ENCODE results near the gene SPTSSA. TPM values are rescaled to one million over a fixed set of nuclear protein-coding genes. Genes with fewer than 3 reads are reported as not detected.
A peak's percentile ranks its signal among the peaks of the same experiment; 100 is the strongest.
"Not testable (repeated sequence)": the region's sequence is repeated elsewhere in the genome, so short reads cannot be mapped to it uniquely, and the experiment has no call there.

SPTSSA gene
- total RNA-seq, result 1 to 10 TPM; 1.4 to 1.6 TPM
- 8.2 TPM for polyA plus RNA-seq (2013, experiment 1 of 2)
- polyA plus RNA-seq (2013, experiment 2 of 2), result 8.1 TPM
- 1.0 to 23.2 (median 6.6) reads per million in 172 experiments for total RNA-seq

DNA sequence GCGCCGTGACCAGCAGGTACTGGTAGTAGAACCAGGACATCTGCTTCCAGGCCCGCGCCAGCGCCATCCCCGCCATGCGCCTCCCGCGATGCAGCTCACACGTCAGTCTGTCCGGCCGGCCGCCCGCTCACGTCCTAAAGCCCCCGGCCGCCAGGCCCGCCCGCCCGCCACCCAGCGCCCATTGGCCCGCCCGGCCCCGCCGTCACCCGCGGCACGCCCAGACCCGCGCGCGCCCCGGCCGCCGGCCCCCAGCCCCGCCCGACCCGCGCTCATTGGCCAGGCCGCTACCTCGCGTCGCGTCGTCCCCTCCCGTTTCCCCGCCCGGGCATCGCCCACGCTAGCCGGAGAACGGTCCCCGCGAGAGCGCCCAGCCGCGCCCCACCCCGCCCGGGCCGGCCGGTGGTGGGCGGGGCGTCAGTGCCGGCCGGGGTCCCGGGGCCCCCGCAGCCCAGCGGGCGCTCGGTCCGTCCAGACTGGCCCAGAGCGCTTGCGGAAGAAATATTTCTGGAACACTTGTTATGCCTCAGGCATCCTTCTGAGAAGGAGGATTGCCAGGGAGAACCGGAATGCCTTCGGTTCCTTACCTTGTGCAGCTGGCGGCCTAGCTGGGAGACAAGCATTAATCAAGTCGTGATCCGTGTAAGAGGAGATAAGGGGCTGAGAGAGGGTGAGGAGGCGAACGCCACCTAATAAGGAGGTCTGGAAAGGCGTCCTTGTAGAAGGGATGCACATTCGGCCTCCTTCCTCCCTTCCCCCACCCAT is at the start of gene SPTSSA:
TSS of gene SPTSSA (minus strand) at position 109 of the 762 bp plus-strand sequence. CDS start at position 76, 33 bp downstream.
- CTCF ChIA-PET, result interaction anchor here (0.5 kb wide), 1 partner anchor 172 kb away, joined by 4 read pairs; no protein-coding TSS in a partner anchor
- ATAC-seq (ENCODE audit: poor library complexity) (peak; percentile 96), DNase-seq (peak; percentile 69 to 92 (median 80))
- no peaks in the 10 kb centered on the region for H3K9me3 Mint-ChIP-seq
- Histone ChIP-seq H3K27ac (ENCODE audit: low read depth in 1 of 2, low read length in 2 of 2) (peak within 1 kb of the TSS; percentile 3 to 55), H3K4me3 (ENCODE audit: low read length) (peak within 1 kb of the TSS; percentile 78), H3K4me1 (ENCODE audit: insufficient read depth, low read length) (peaks cover 12% of the 10 kb centered on the region), H3K9me3 (ENCODE audit: control insufficient read depth in 1 of 2, insufficient read depth in 1 of 2, low read length in 2 of 2) (no peaks in the 10 kb centered on the region), H3K36me3 (ENCODE audit: insufficient read depth, low read length) (no peaks in the 10 kb centered on the region), H3K27me3 (ENCODE audit: control insufficient read depth in 1 of 2, insufficient read depth in 2 of 2, low read length in 2 of 2) (no peaks in the 10 kb centered on the region)
- H3K4me1 Mint-ChIP-seq (ENCODE audit: low read depth), result peaks cover 15% of the 10 kb centered on the region
- H3K4me3 Mint-ChIP-seq, result peak within 1 kb of the TSS; percentile 87
- TF ChIP-seq CTCF (IDR thresholded peaks at IDR 0.05), result no peak
- POLR2A ChIA-PET, result no interaction called here
- intact Hi-C loops (cut with DNase I, micrococcal nuclease), result loop anchor here in 1 of 2 experiments (5.0 to 10.0 kb wide), 4 partner anchors 75 to 940 kb away; partner anchors contain the start of genes EAPP, NFKBIA, PPP2R3C and PRORP
- H3K36me3 Mint-ChIP-seq (ENCODE audit: low read depth), result peaks cover 2% of the 10 kb centered on the region
- no peaks in the 10 kb centered on the region for H3K27me3 Mint-ChIP-seq
- peak within 1 kb of the TSS; percentile 50 for H3K27ac Mint-ChIP-seq

DNA sequence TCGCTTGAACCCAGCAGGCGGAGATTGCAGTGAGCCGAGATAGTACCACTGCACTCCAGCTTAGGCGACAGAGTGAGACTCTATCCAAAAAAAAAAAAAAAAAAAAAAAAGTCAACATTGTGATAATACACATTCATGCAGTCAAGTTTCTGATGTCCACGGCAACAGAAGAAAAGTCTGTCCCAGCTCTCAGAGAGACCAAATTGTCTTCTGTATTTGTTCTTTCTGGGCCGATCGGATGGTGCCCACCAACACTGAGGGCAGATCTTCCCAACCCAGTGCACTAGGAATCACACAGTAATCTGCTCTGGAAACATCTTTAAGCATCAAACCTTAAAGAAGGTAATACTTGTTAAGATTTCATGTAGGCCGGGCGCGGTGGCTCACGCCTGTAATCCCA is 45.8 kb upstream of the SPTSSA start:
- no peaks in the 10 kb centered on the region for H3K9me3 Mint-ChIP-seq
- H3K27ac ChIP-seq (ENCODE audit: low read depth in 1 of 2, low read length in 2 of 2), result no peak overlapping the region
- intact Hi-C loops (cut with DNase I, micrococcal nuclease), result no loop called here
- H3K27ac Mint-ChIP-seq, result no peak overlapping the region
- no peaks in the 10 kb centered on the region for H3K36me3 Mint-ChIP-seq (ENCODE audit: low read depth)
- no peak overlapping the region for H3K4me3 ChIP-seq (ENCODE audit: low read length)
- ChIA-PET POLR2A (no interaction called here), CTCF (no interaction called here)
- TF ChIP-seq CTCF (IDR thresholded peaks at IDR 0.05), result no peak
- no peak for ATAC-seq (ENCODE audit: poor library complexity)
- DNase-seq, result no peak
- no peaks in the 10 kb centered on the region for H3K9me3 ChIP-seq (ENCODE audit: control insufficient read depth in 1 of 2, insufficient read depth in 1 of 2, low read length in 2 of 2)
- H3K27me3 Mint-ChIP-seq, result no peaks in the 10 kb centered on the region
- no peaks in the 10 kb centered on the region for H3K4me1 ChIP-seq (ENCODE audit: insufficient read depth, low read length)
- no peak overlapping the region for H3K4me3 Mint-ChIP-seq
- H3K36me3 ChIP-seq (ENCODE audit: insufficient read depth, low read length), result no peaks in the 10 kb centered on the region
- no peaks in the 10 kb centered on the region for H3K27me3 ChIP-seq (ENCODE audit: control insufficient read depth in 1 of 2, insufficient read depth in 2 of 2, low read length in 2 of 2)
- no peaks in the 10 kb centered on the region for H3K4me1 Mint-ChIP-seq (ENCODE audit: low read depth)

DNA sequence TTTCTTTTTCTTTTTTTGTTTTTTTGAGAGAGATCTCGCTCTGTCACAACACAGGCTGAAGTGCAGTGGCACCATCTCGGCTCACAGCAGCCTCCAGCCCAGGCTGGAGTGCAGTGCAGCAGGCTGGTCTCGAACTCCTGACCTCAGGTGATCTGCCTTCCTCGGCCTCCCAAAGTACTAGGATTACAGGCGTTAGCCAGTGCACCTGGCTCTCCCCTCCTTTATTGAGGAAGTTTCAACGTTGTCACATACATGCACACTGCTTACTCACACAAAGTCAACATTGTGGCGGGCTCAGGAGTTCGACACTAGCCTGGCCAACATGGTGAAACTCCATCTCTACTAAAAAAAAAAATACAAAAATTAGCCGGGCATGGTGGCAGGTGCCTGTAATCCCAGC is 45.4 kb upstream of the SPTSSA start:
- POLR2A ChIA-PET, result no interaction called here
- Mint-ChIP-seq H3K27me3 (no peaks in the 10 kb centered on the region), H3K9me3 (no peaks in the 10 kb centered on the region), H3K36me3 (ENCODE audit: low read depth) (no peaks in the 10 kb centered on the region), H3K4me1 (ENCODE audit: low read depth) (no peaks in the 10 kb centered on the region), H3K4me3 (no peak overlapping the region), H3K27ac (no peak overlapping the region)
- intact Hi-C loops (cut with DNase I, micrococcal nuclease), result no loop called here
- Histone ChIP-seq H3K4me3 (ENCODE audit: low read length) (no peak overlapping the region), H3K36me3 (ENCODE audit: insufficient read depth, low read length) (no peaks in the 10 kb centered on the region), H3K27ac (ENCODE audit: low read depth in 1 of 2, low read length in 2 of 2) (no peak overlapping the region), H3K27me3 (ENCODE audit: control insufficient read depth in 1 of 2, insufficient read depth in 2 of 2, low read length in 2 of 2) (no peaks in the 10 kb centered on the region), H3K9me3 (ENCODE audit: control insufficient read depth in 1 of 2, insufficient read depth in 1 of 2, low read length in 2 of 2) (no peaks in the 10 kb centered on the region), H3K4me1 (ENCODE audit: insufficient read depth, low read length) (no peaks in the 10 kb centered on the region)
- ATAC-seq (ENCODE audit: poor library complexity) (no peak), DNase-seq (no peak)
- CTCF ChIA-PET, result no interaction called here
- no peak for TF ChIP-seq CTCF (IDR thresholded peaks at IDR 0.05)

DNA sequence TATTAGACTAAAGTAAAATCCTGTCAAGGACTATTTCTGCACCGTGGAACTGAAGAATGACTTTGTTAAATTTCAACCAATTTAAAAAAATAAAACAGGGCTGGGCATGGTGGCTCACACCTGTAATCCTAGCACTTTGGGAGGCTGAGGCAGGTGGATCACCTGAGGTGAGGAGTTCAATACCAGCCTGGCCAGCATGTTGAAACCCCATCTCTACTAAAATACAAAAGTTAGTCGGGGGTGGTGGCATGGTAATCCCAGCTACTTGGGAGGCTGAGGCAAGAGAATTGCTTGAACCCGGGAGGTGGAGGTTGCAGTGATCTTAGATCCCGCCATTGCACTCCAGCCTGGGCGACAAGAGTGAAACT is 43.1 kb upstream of the SPTSSA start:
- DNase-seq; H3K9me3 Mint-ChIP-seq; intact Hi-C loops (cut with DNase I, micrococcal nuclease); ATAC-seq (ENCODE audit: poor library complexity); H3K36me3 Mint-ChIP-seq (ENCODE audit: low read depth); H3K4me1 Mint-ChIP-seq (ENCODE audit: low read depth); H3K27me3 ChIP-seq (ENCODE audit: control insufficient read depth in 1 of 2, insufficient read depth in 2 of 2, low read length in 2 of 2); POLR2A ChIA-PET; H3K4me3 Mint-ChIP-seq; H3K27ac Mint-ChIP-seq; H3K4me3 ChIP-seq (ENCODE audit: low read length); H3K9me3 ChIP-seq (ENCODE audit: control insufficient read depth in 1 of 2, insufficient read depth in 1 of 2, low read length in 2 of 2); H3K4me1 ChIP-seq (ENCODE audit: insufficient read depth, low read length); H3K36me3 ChIP-seq (ENCODE audit: insufficient read depth, low read length); H3K27me3 Mint-ChIP-seq; H3K27ac ChIP-seq (ENCODE audit: low read depth in 1 of 2, low read length in 2 of 2); CTCF ChIA-PET: not testable (repeated sequence)

- H3K27ac Mint-ChIP-seq; H3K4me3 ChIP-seq (ENCODE audit: low read length); H3K4me3 Mint-ChIP-seq; ATAC-seq (ENCODE audit: poor library complexity); H3K4me1 ChIP-seq (ENCODE audit: insufficient read depth, low read length); H3K27me3 ChIP-seq (ENCODE audit: control insufficient read depth in 1 of 2, insufficient read depth in 2 of 2, low read length in 2 of 2); DNase-seq; H3K36me3 Mint-ChIP-seq (ENCODE audit: low read depth); H3K27me3 Mint-ChIP-seq; H3K36me3 ChIP-seq (ENCODE audit: insufficient read depth, low read length); intact Hi-C loops (cut with DNase I, micrococcal nuclease); H3K9me3 Mint-ChIP-seq; H3K27ac ChIP-seq (ENCODE audit: low read depth in 1 of 2, low read length in 2 of 2); H3K4me1 Mint-ChIP-seq (ENCODE audit: low read depth); H3K9me3 ChIP-seq (ENCODE audit: control insufficient read depth in 1 of 2, insufficient read depth in 1 of 2, low read length in 2 of 2): not testable (repeated sequence)
- POLR2A ChIA-PET, result interaction anchor here (0.7 kb wide), 1 partner anchor 25 kb away, joined by 3 read pairs; no protein-coding TSS in a partner anchor
- CTCF ChIA-PET, result interaction anchor here (0.9 kb wide), 1 partner anchor 9 kb away, joined by 3 read pairs; no protein-coding TSS in a partner anchor
Measured at GRCh38 chr14:34504027-34504426, 42.0 kb upstream of the SPTSSA start.
